ENCODE results near the gene MATN4.

Gene MATN4

GRCh38 chr20:45246109-45246508 lies 62.0 kb downstream of the MATN4 start:
- DNase-seq (ENCODE audit: low read depth): no peak
